A549 (cell line): ENCODE results near the gene ARHGEF28.

Experiments
- CTCF ChIP-seq: fragments of >200 bp; sonication (Bioruptor Twin); formaldehyde crosslinking; IDR thresholded peaks from 3 replicates; pipeline ENCODE4 v1.5.1; 2016
- MAFK ChIP-seq: fragments of 450-650 bp; IDR thresholded peaks from 2 replicates; pipeline ENCODE4 v1.6.1; 2014; ENCODE audit not compliant: partially characterized antibody
- MAX ChIP-seq: IDR thresholded peaks from 2 replicates; pipeline ENCODE4 v1.6.1; 2012
- RAD21 ChIP-seq, 2 experiments: fragments of >200 bp in 1 of 2; sonication (Bioruptor Twin) in 1 of 2; formaldehyde crosslinking in 1 of 2; IDR thresholded peaks in 1 of 2; conservative IDR thresholded peaks in 1 of 2; 2 replicates in 1 of 2; 3 replicates in 1 of 2; pipeline ENCODE4 v1.6.1; 2012 to 2018; ENCODE audit warnings: inconsistent platforms in 1 of 2

DNA sequence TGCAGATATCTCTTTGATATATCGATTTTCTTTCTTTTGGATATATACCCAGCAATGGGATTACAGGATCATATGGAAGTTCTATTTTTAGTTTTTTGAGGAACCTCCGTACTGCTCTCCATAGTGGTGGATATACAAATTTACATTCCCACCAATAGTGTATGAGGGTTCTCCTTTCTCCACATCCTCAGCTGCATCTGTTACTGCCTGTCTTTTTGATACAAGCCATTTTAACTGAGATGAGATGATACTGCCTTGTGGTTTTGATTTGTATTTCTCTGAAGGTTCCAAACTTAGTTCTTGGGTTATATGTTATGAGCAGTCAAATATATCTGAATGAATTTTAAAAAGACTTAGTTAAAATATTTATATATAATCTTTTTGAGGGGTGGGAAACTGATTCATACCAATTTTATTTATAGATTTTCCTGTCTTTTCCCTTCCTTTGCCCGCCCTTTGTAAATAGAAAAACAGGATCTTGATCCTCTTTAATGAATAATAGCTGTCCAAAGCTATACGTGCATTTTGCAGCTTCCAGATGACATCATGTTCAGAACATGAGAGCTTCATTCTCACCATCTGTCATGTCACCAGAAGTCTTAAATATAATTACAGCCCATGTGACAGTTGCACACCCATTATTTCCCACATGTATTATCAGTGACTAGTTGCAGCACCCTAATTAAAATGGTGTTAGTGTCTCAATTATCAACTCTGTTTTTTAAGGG is 6.2 kb upstream of the ARHGEF28 start:
- TF ChIP-seq CTCF: no peak
- TF ChIP-seq RAD21 (conservative IDR thresholded peaks at IDR 0.05 in 1 of 2, IDR thresholded peaks at IDR 0.05 in 1 of 2): no peak
- TF ChIP-seq MAFK: no peak
- TF ChIP-seq MAX: no peak
